H1 (cell line): ENCODE data around the gene HES2. TPM values are rescaled to one million over a fixed set of nuclear protein-coding genes. Genes with fewer than 3 reads are reported as not detected.
A peak's percentile ranks its signal among the peaks of the same experiment; 100 is the strongest.

Source experiments
- CTCF ChIA-PET: fragments of 300-600 bp; sonication (Branson Sonifier 250); formaldehyde crosslinking; loops from one replicate; lab custom pipeline; 2021; ENCODE audit not compliant: partially characterized antibody; lab: Charles Lee
- POLR2A ChIA-PET: fragments of 300-600 bp; sonication (Branson Sonifier 250); formaldehyde crosslinking; loops from one replicate; lab custom pipeline; 2021; ENCODE audit warnings: inconsistent platforms; ENCODE audit not compliant: partially characterized antibody; lab: Charles Lee
- DNase-seq, 2 experiments: peaks; one replicate each; pipeline versions ENCODE4 v3.0.0 to v3.0.0-alpha.2; 2010 to 2022; ENCODE audit warnings: low spot score in 2 of 2, low read depth in 1 of 2, mixed read lengths in 1 of 2
- FAIRE-seq: peaks from 2 replicates; lab custom pipeline; 2011; peaks lifted over from hg19 to GRCh38; lab: Jason Lieb, UNC
- H2AFZ ChIP-seq: 2 replicates; pipeline ENCODE4 v1.8.1; 2012; ENCODE audit warnings: low read length, inconsistent platforms
- H2AK5ac ChIP-seq: 2 replicates; pipeline ENCODE4 v1.6.1; 2013; ENCODE audit warnings: low read depth, low read length
- H2BK120ac ChIP-seq: replicated peaks from 2 replicates; pipeline ENCODE3; 2013; ENCODE audit warnings: low read depth, low read length, inconsistent platforms
- H2BK12ac ChIP-seq: 2 replicates; pipeline ENCODE4 v1.6.1; 2013; ENCODE audit warnings: low read depth, low read length
- H2BK15ac ChIP-seq: 2 replicates; pipeline ENCODE4 v1.6.1; 2013; ENCODE audit warnings: low read length
- H2BK20ac ChIP-seq: 2 replicates; pipeline ENCODE4 v1.6.1; 2013; ENCODE audit warnings: low read length
- H2BK5ac ChIP-seq: 2 replicates; pipeline ENCODE4 v1.6.1; 2013; ENCODE audit warnings: low read depth, low read length
- H3K14ac ChIP-seq: 2 replicates; pipeline ENCODE4 v1.6.1; 2013; ENCODE audit warnings: inconsistent platforms; ENCODE audit not compliant: insufficient read length
- H3K18ac ChIP-seq: 2 replicates; pipeline ENCODE4 v1.6.1; 2013; ENCODE audit warnings: low read length; ENCODE audit errors: extremely low read depth
- H3K23ac ChIP-seq: 2 replicates; pipeline ENCODE4 v1.6.1; 2013; ENCODE audit warnings: inconsistent platforms; ENCODE audit not compliant: insufficient read length
- H3K23me2 ChIP-seq: 2 replicates; pipeline ENCODE4 v1.6.1; 2013; ENCODE audit warnings: low read depth, low read length
- H3K27ac ChIP-seq: 2 replicates; pipeline ENCODE4 v1.6.1; 2011; ENCODE audit warnings: low read depth, low read length, inconsistent platforms
- H3K27me3 ChIP-seq, 4 experiments: replicated peaks in 1 of 4; 1 replicate in 1 of 4; 2 replicates in 3 of 4; pipeline versions ENCODE4 v1.6.1 to v1.8.1; 2011 to 2013; ENCODE audit warnings: low read length in 3 of 4, mild to moderate bottlenecking in 3 of 4, inconsistent platforms in 2 of 4, mixed read lengths in 2 of 4, moderate library complexity in 1 of 4; ENCODE audit not compliant: control insufficient read depth in 3 of 4, insufficient read depth in 3 of 4; ENCODE audit errors: extremely low read depth in 1 of 4
- H3K36me3 ChIP-seq, 4 experiments: 2 replicates each; pipeline versions ENCODE4 v1.6.1 to v1.8.1; 2011 to 2013; ENCODE audit warnings: mild to moderate bottlenecking in 4 of 4, low read length in 3 of 4, moderate library complexity in 2 of 4, control low read depth in 1 of 4, inconsistent platforms in 1 of 4; ENCODE audit not compliant: insufficient read depth in 4 of 4, control insufficient read depth in 2 of 4
- H3K4ac ChIP-seq: replicated peaks from 2 replicates; pipeline ENCODE3; 2013; ENCODE audit warnings: low read length, low read depth, mixed read lengths, inconsistent platforms; ENCODE audit not compliant: insufficient read length
- H3K4me1 ChIP-seq, 4 experiments: replicated peaks in 1 of 4; 1 replicate in 1 of 4; 2 replicates in 3 of 4; pipeline versions ENCODE4 v1.6.1 to v1.8.1; 2011 to 2013; ENCODE audit warnings: low read length in 3 of 4, inconsistent platforms in 2 of 4, mixed read lengths in 1 of 4; ENCODE audit not compliant: insufficient read depth in 4 of 4, control insufficient read depth in 3 of 4
- H3K4me2 ChIP-seq, 2 experiments: 2 replicates each; pipeline versions ENCODE4 v1.6.1 to v1.8.1; 2011 to 2013; ENCODE audit warnings: low read depth in 2 of 2, low read length in 2 of 2, control low read depth in 1 of 2, inconsistent platforms in 1 of 2, mild to moderate bottlenecking in 1 of 2; ENCODE audit not compliant: insufficient read depth in 1 of 2
- H3K4me3 ChIP-seq, 4 experiments: fragments of 200-600, 300-600 bp in 1 of 4; sonication (generic), shearing (Covaris generic), sonication (Bioruptor Twin) in 1 of 4; 2 replicates each; pipeline versions ENCODE4 v1.5.1 to v1.8.1; 2011 to 2016; ENCODE audit warnings: low read length in 4 of 4, low read depth in 3 of 4, control low read depth in 2 of 4, inconsistent platforms in 2 of 4, mild to moderate bottlenecking in 2 of 4, mixed read lengths in 1 of 4, moderate library complexity in 1 of 4; ENCODE audit not compliant: insufficient read depth in 2 of 4; ENCODE audit errors: extremely low read depth in 1 of 4
- H3K56ac ChIP-seq: replicated peaks from 2 replicates; pipeline ENCODE3; 2013; ENCODE audit warnings: low read depth, mild to moderate bottlenecking, mixed read lengths, low read length, inconsistent platforms; ENCODE audit not compliant: insufficient read length
- H3K79me1 ChIP-seq: 2 replicates; pipeline ENCODE4 v1.6.1; 2013; ENCODE audit warnings: low read depth, low read length, control low read depth
- H3K79me2 ChIP-seq, 2 experiments: 2 replicates each; pipeline versions ENCODE4 v1.6.1 to v1.8.1; 2012 to 2013; ENCODE audit warnings: low read length in 2 of 2, mild to moderate bottlenecking in 2 of 2, inconsistent platforms in 1 of 2; ENCODE audit not compliant: insufficient read depth in 2 of 2, control insufficient read depth in 1 of 2
- H3K9ac ChIP-seq, 4 experiments: replicated peaks in 1 of 4; 1 replicate in 1 of 4; 2 replicates in 3 of 4; pipeline versions ENCODE4 v1.6.1 to v1.8.1; 2011 to 2013; ENCODE audit warnings: low read depth in 3 of 4, low read length in 3 of 4, control low read depth in 2 of 4, mild to moderate bottlenecking in 2 of 4, moderate library complexity in 2 of 4, inconsistent platforms in 1 of 4; ENCODE audit errors: extremely low read depth in 1 of 4
- H3K9me3 ChIP-seq, 2 experiments: 2 replicates each; pipeline versions ENCODE4 v1.6.1 to v1.8.1; 2012 to 2013; ENCODE audit warnings: mild to moderate bottlenecking in 2 of 2, moderate library complexity in 2 of 2, control low read depth in 1 of 2, inconsistent platforms in 1 of 2, low read depth in 1 of 2, low read length in 1 of 2, mixed read lengths in 1 of 2; ENCODE audit not compliant: insufficient read depth in 2 of 2
- H4K20me1 ChIP-seq, 2 experiments: replicated peaks in 1 of 2; 2 replicates each; pipeline versions ENCODE3 to v1.8.1; 2011 to 2013; ENCODE audit warnings: inconsistent platforms in 2 of 2, low read length in 2 of 2, mild to moderate bottlenecking in 1 of 2; ENCODE audit not compliant: insufficient read depth in 2 of 2, control insufficient read depth in 1 of 2
- H4K5ac ChIP-seq: 2 replicates; pipeline ENCODE4 v1.6.1; 2013; ENCODE audit warnings: low read length, low read depth, mixed read lengths, inconsistent platforms; ENCODE audit not compliant: insufficient read length
- H4K8ac ChIP-seq: 2 replicates; pipeline ENCODE4 v1.8.0; 2013; ENCODE audit warnings: mild to moderate bottlenecking, moderate library complexity, low read length, inconsistent platforms; ENCODE audit not compliant: insufficient read depth; ENCODE audit errors: extremely low read depth
- H4K91ac ChIP-seq: replicated peaks from 2 replicates; pipeline ENCODE3; 2013; ENCODE audit warnings: low read length, mixed read lengths, inconsistent platforms; ENCODE audit not compliant: insufficient read length
- HDAC6 ChIP-seq: IDR thresholded peaks from one replicate; pipeline ENCODE4 v1.7.1; 2012; ENCODE audit warnings: low read depth, mild to moderate bottlenecking, inconsistent platforms, low read length, moderate library complexity
- SRF ChIP-seq: IDR thresholded peaks from 2 replicates; pipeline ENCODE4 v1.6.1; 2011; ENCODE audit warnings: mild to moderate bottlenecking, low read depth, low read length, moderate library complexity
- SUZ12 ChIP-seq: fragments of 200-600 bp; sonication (generic); IDR thresholded peaks from 2 replicates; pipeline ENCODE4 v1.6.1; 2012; ENCODE audit warnings: mild to moderate bottlenecking, inconsistent platforms, low read length, moderate library complexity, mixed read lengths
- WGBS, 2 experiments: shearing (Covaris generic) in 1 of 2; methylation state at CpG; one replicate each; pipeline versions ENCODE4 v1.1.6 to v1.1.7; 2013 to 2015; ENCODE audit warnings: low lambda C conversion rate in 2 of 2, mixed read lengths in 2 of 2, inconsistent platforms in 1 of 2, low coverage in 1 of 2, missing lambda C conversion rate in 1 of 2; ENCODE audit not compliant: insufficient replicate concordance in 2 of 2, insufficient coverage in 1 of 2, insufficient read length in 1 of 2; ENCODE audit errors: extremely low coverage in 1 of 2, missing lambda C conversion rate in 1 of 2; 5-methylcytosine and 5-hydroxymethylcytosine counted together
- polyA plus RNA-seq, 7 experiments: library from polyadenylated mRNA; depleted of rRNA in 3 of 7; stranded (reverse) in 5 of 7; unstranded in 2 of 7; fragments of >200 nt in 5 of 7; fragments of 200-250 nt in 2 of 7; gene quantifications; 1 replicate in 5 of 7; 2 replicates in 1 of 7; 4 replicates in 1 of 7; pipeline versions ENCODE4 v1.2.1 to v1.2.3, GENCODE V29; 2011 to 2013; ENCODE audit warnings: missing spikeins in 2 of 7, mixed read lengths in 2 of 7
- total RNA-seq: library from RNA; stranded (reverse); fragmentation: NEBNext Ultra II Directional; extraction: Animal tissue kit (Norgen Biotek cat#: 25700); gene quantifications from 2 replicates; pipeline ENCODE4 v1.2.1, GENCODE V29; 2021

Gene HES2
- total and polyA plus RNA-seq, 2 of the 8 experiments (the other 6 are each of a cell fraction or from before 2014, with no cell fraction given): 0.15 to 0.53 TPM

DNA sequence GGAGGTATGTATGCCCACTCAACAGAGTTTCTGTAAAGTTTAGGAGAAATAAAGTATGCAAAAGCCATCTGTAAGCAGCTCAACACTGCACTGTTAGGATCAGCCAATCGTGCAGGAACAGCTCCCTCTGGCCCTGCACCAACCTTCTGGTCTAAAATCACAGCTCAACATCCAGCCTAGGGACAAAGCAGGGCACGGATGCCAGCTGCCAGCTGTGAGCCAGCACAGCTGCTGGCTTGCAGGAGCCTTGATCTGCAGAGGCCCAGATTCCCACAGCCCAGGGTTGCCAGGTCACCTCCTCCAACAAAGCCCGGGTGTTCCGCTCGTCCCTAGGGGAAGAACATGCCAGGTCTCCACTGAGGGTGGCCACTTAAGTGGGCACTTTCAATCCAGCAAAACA lies 34.8 kb downstream of the HES2 start:
- no peak overlapping the region for H2BK120ac ChIP-seq
- peak overlapping the region; percentile 83; the same call in 1 of the 2 replicates for H3K27ac ChIP-seq
- peaks cover 0 to 4% of the 10 kb centered on the region in 2 experiments for H4K20me1 ChIP-seq
- peak overlapping the region; percentile 97 for H3K18ac ChIP-seq
- H3K23ac ChIP-seq: no peak overlapping the region
- H2AFZ ChIP-seq: no peak overlapping the region
- FAIRE-seq (no peak), DNase-seq (no peak)
- H2AK5ac ChIP-seq: peak overlapping the region; percentile 89; the same call in 1 of the 2 replicates
- no peak overlapping the region for H3K56ac ChIP-seq
- no peak overlapping the region; a peak in 1 of 7 replicates for H3K9ac ChIP-seq
- peak overlapping the region; percentile 54 for H4K91ac ChIP-seq
- 87% methylated on average over 5 of the region's 5 CpGs; no CpG with 5 or more reads in 1 of the 2 experiments for WGBS, 2 experiments
- no peaks in the 10 kb centered on the region for H3K9me3 ChIP-seq
- H2BK5ac ChIP-seq: peak overlapping the region; percentile 97
- no peak overlapping the region for H4K5ac ChIP-seq
- no peaks in the 10 kb centered on the region for H3K36me3 ChIP-seq
- H3K4me3 ChIP-seq: peak overlapping the region in 1 of 4 experiments; percentile 42; a peak in 1 of 8 replicates
- no peak overlapping the region for H3K4ac ChIP-seq
- peak overlapping the region; percentile 89; the same call in 1 of the 2 replicates for H2BK15ac ChIP-seq
- H3K14ac ChIP-seq: no peak overlapping the region
- H3K27me3 ChIP-seq: no peaks in the 10 kb centered on the region
- peak overlapping the region; percentile 90 for H2BK20ac ChIP-seq
- ChIA-PET CTCF (interaction anchor here (1.0 to 58.4 kb wide), 6 partner anchors 7 to 139 kb away, joined by 3 to 1769 read pairs (median 8); no protein-coding TSS in a partner anchor), POLR2A (interaction anchor here (0.7 to 3.7 kb wide), 8 partner anchors 9 to 145 kb away, joined by 3 to 26 read pairs (median 4); partner anchors contain the start of genes ACOT7 and HES2)
- H3K4me2 ChIP-seq: peak overlapping the region; percentile 59 to 66
- peaks cover 8 to 80% of the 10 kb centered on the region in 2 experiments for H3K79me2 ChIP-seq
- peak overlapping the region; percentile 90; the same call in 1 of the 2 replicates for H4K8ac ChIP-seq
- peaks cover 14 to 26% (median 19%) of the 10 kb centered on the region in 4 experiments for H3K4me1 ChIP-seq
- H3K23me2 ChIP-seq: no peaks in the 10 kb centered on the region; the same call in 1 of the 2 replicates
- H3K79me1 ChIP-seq: peaks cover 7% of the 10 kb centered on the region
- peak overlapping the region; percentile 95 for H2BK12ac ChIP-seq
- no peak for TF ChIP-seq HDAC6
- no peak for TF ChIP-seq SRF
- no peak for TF ChIP-seq SUZ12
